Measurements from ENCODE around the gene ZFP92. TPM values are rescaled to one million over a fixed set of nuclear protein-coding genes. Genes with fewer than 3 reads are reported as not detected.

Gene ZFP92
- total RNA-seq, 4 donors from 2014 or later, result 0.98 to 3.6 (median 1.4) TPM

DNA sequence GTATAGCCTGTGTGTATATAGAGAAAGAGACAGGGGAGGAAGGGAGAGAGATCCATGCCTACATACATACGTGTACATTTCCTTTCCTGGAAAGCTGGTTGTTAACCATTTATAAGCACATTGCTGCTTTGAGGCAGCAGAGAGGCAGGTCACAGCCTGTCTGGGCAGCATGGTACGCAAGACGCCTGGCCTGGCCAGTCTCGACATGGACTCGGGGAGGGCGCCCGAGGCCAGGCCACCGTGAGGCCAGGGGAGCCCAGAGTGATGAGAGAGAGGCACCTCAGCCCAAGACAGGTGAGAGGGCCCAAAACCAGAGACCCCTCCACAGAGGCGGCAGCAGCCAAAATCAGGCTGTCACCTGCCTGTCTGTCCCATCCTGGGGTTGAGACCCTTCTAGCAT is 30.7 kb downstream of the ZFP92 start:
- no peak for TF ChIP-seq CTCF (IDR thresholded peaks at IDR 0.05; ENCODE audit: low read depth)

DNA sequence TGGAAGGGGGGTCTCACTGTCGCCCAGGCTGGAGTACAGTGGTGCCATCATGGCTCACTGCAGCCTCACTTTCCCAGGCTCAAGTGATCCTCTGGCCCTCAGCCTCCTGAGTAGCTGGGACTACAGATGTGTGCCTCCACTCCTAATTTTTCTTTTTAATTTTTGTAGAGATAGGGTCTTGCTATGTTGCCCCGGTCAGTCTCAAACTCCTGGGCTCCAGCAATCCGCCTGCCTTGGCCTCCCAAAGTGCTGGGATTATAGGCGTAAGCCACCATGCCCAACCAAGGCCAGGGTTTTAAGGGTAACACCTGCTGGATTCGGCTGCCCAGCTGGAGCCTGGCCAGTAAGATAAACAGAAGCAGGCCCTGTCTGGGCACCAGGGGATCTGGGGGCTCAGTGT is 31.2 kb downstream of the ZFP92 start:
- no peak for TF ChIP-seq CTCF (IDR thresholded peaks at IDR 0.05; ENCODE audit: low read depth)

- TF ChIP-seq CTCF (IDR thresholded peaks at IDR 0.05; ENCODE audit: low read depth), result no peak
Measured at GRCh38 chrX:153443476-153444332, 32.4 kb downstream of the ZFP92 start.

DNA sequence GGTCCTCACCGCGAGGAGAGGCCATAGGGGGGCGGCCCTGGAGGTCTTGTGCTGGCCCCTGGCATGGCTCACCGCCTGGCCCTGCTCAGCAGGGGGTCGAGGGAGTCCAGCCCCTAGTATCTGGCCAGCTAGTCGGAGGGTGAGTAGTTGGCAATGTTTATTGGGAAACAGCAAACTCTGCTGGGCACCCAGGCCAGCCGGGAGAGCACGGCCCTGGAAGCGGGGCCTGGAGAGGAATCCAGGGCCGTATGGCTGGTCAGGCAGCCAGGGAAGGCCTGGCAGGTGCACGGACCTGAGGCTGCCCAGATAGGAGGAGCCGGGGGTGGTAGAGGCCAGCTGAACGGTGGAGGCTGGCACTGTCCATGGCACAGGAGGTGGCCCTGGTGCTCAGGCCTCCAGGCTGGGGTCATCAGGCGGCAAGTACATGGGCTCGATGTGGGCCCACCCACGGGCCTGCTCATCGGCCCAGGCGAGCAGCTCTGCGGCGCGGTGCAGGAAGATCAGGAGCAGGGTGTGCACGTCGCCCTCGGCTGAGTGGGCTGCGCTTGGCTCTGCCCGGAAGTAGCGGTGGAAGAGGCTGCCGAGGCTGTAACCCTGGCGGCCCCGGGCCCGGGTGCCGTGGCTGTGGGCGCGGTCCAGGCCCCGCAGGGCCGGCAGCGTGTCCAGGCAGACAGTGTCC is 33.2 kb downstream of the ZFP92 start:
- TF ChIP-seq CTCF (IDR thresholded peaks at IDR 0.05; ENCODE audit: low read depth), result no peak

DNA sequence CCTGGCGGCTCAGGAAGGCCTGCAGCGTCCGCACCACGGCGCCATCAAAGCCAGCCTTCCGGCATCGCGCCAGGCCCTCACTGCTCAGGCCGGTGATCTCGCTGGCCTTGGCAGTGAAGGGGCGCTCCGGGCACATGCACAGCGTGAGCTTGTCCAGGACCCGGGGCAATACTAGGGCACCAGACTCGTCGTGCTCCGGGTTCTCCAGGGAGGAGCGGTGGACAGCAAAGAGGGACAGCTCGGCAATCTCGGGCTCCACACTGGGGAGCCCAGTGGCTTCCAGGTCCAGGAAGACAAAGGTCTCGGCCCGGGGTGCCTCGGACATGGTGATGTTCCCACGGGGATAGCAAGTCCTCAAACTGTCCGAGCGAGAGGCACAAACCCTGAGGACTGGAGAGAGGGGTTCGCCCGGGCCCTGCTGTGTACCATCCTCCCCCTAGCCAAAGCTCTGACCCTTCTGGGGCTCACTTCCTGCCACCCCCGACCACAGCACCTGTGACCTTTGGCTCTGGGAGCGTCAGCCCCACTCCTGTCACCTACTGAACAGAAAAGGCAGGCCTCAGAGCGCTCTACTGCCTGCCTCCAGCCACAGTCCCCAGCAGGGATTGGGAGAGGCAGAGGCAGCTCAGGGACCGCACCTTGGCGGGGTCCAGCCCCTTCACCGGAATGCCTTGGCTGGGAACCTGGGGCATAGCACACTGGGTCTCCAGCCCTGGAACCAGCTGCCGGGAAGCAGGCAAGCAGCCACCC is 34.0 kb downstream of the ZFP92 start:
- no peak for TF ChIP-seq CTCF (IDR thresholded peaks at IDR 0.05; ENCODE audit: low read depth)

- TF ChIP-seq CTCF (IDR thresholded peaks at IDR 0.05; ENCODE audit: low read depth), result no peak
Measured at GRCh38 chrX:153445856-153446635, 34.8 kb downstream of the ZFP92 start, which contains the start of gene TREX2. TSS of gene TREX2 (minus strand) at chrX:153446056. CDS start at chrX:153445430, 626 bp downstream.
